Measurements from ENCODE around the gene CLOCK.

GRCh38 chr4:55458611-55459010, 88.1 kb downstream of the CLOCK start:
- no peak for TF ChIP-seq CTCF (IDR thresholded peaks at IDR 0.05)
- no peak for TF ChIP-seq EZH2phosphoT487 (IDR thresholded peaks at IDR 0.05; ENCODE audit: borderline replicate concordance, low read depth)
- TF ChIP-seq FOSL2 (IDR thresholded peaks at IDR 0.05; ENCODE audit: borderline replicate concordance, low read depth) = peak; percentile 42; the same call in 1 of the 2 replicates
- no peak for TF ChIP-seq GABPA (IDR thresholded peaks at IDR 0.05; ENCODE audit: low read depth)
- no peak for TF ChIP-seq MEF2A (IDR thresholded peaks at IDR 0.05; ENCODE audit: borderline replicate concordance, low read depth)
- no peak for TF ChIP-seq SIN3A (IDR thresholded peaks at IDR 0.05; ENCODE audit: borderline replicate concordance, low read depth, low read length)
